ENCODE data around the gene DYRK1A.
"Not testable (repeated sequence)": the region's sequence is repeated elsewhere in the genome, so short reads cannot be mapped to it uniquely, and the experiment has no call there.

DYRK1A gene

GRCh38 chr21:37548521-37548981 is 182.0 kb downstream of the DYRK1A start:
- Histone ChIP-seq H3F3A (ENCODE audit: low read depth) (peaks cover 9% of the 10 kb centered on the region; the same call in 1 of the 2 replicates), H3K4me3 (ENCODE audit: low read length, poor library complexity, severe bottlenecking) (peak overlapping the region; percentile 66), H3K79me2 (ENCODE audit: insufficient read depth, low read length) (no peaks in the 10 kb centered on the region), H3K4me1 (ENCODE audit: insufficient read depth, low read length, poor library complexity, severe bottlenecking) (peaks cover 25% of the 10 kb centered on the region), H3K9ac (ENCODE audit: low read depth, low read length, poor library complexity, severe bottlenecking) (peak overlapping the region; percentile 28), H3K9me2 (replicated peaks; ENCODE audit: low read depth, low read length) (no peaks in the 10 kb centered on the region), H3K4me2 (ENCODE audit: low read depth, low read length, poor library complexity, severe bottlenecking) (peak overlapping the region; percentile 87), H3K27me3 (ENCODE audit: insufficient read depth, low read length, poor library complexity, severe bottlenecking) (no peaks in the 10 kb centered on the region), H3K9me3 (ENCODE audit: insufficient read depth, low read depth, low read length) (no peaks in the 10 kb centered on the region), H3K36me3 (ENCODE audit: insufficient read depth, low read length) (no peaks in the 10 kb centered on the region), H4K20me1 (ENCODE audit: insufficient read depth, low read length, poor library complexity, severe bottlenecking) (no peaks in the 10 kb centered on the region), H2AFZ (ENCODE audit: low read length) (no peak overlapping the region)
- TF ChIP-seq EZH2phosphoT487 (IDR thresholded peaks at IDR 0.05; ENCODE audit: borderline replicate concordance) (no peak), CTCF (conservative IDR thresholded peaks at IDR 0.05; ENCODE audit: low read length) (no peak)

GRCh38 chr21:37549730-37550129 is 183.2 kb downstream of the DYRK1A start:
- not testable (repeated sequence) for H3K36me3 ChIP-seq (ENCODE audit: insufficient read depth, low read length); H3K9me3 ChIP-seq (ENCODE audit: insufficient read depth, low read depth, low read length); H3K4me3 ChIP-seq (ENCODE audit: low read length, poor library complexity, severe bottlenecking); H3K79me2 ChIP-seq (ENCODE audit: insufficient read depth, low read length); H4K20me1 ChIP-seq (ENCODE audit: insufficient read depth, low read length, poor library complexity, severe bottlenecking); H3K4me2 ChIP-seq (ENCODE audit: low read depth, low read length, poor library complexity, severe bottlenecking); H3K9ac ChIP-seq (ENCODE audit: low read depth, low read length, poor library complexity, severe bottlenecking); H2AFZ ChIP-seq (ENCODE audit: low read length); H3K27me3 ChIP-seq (ENCODE audit: insufficient read depth, low read length, poor library complexity, severe bottlenecking); H3K9me2 ChIP-seq (replicated peaks; ENCODE audit: low read depth, low read length); H3F3A ChIP-seq (ENCODE audit: low read depth)
- peaks cover 25% of the 10 kb centered on the region for H3K4me1 ChIP-seq (ENCODE audit: insufficient read depth, low read length, poor library complexity, severe bottlenecking)

GRCh38 chr21:37550157-37550556 is 183.6 kb downstream of the DYRK1A start:
- H3F3A ChIP-seq (ENCODE audit: low read depth): peaks cover 9% of the 10 kb centered on the region; the same call in 1 of the 2 replicates
- no peaks in the 10 kb centered on the region for H3K79me2 ChIP-seq (ENCODE audit: insufficient read depth, low read length)
- no peaks in the 10 kb centered on the region for H3K9me3 ChIP-seq (ENCODE audit: insufficient read depth, low read depth, low read length)
- no peak overlapping the region for H3K4me3 ChIP-seq (ENCODE audit: low read length, poor library complexity, severe bottlenecking)
- no peak overlapping the region for H3K9ac ChIP-seq (ENCODE audit: low read depth, low read length, poor library complexity, severe bottlenecking)
- no peaks in the 10 kb centered on the region for H4K20me1 ChIP-seq (ENCODE audit: insufficient read depth, low read length, poor library complexity, severe bottlenecking)
- no peaks in the 10 kb centered on the region for H3K27me3 ChIP-seq (ENCODE audit: insufficient read depth, low read length, poor library complexity, severe bottlenecking)
- no peaks in the 10 kb centered on the region for H3K36me3 ChIP-seq (ENCODE audit: insufficient read depth, low read length)
- no peak overlapping the region for H3K4me2 ChIP-seq (ENCODE audit: low read depth, low read length, poor library complexity, severe bottlenecking)
- no peak overlapping the region for H2AFZ ChIP-seq (ENCODE audit: low read length)
- no peaks in the 10 kb centered on the region for H3K9me2 ChIP-seq (replicated peaks; ENCODE audit: low read depth, low read length)
- H3K4me1 ChIP-seq (ENCODE audit: insufficient read depth, low read length, poor library complexity, severe bottlenecking): peaks cover 25% of the 10 kb centered on the region
- TF ChIP-seq CTCF (conservative IDR thresholded peaks at IDR 0.05; ENCODE audit: low read length) (no peak), EZH2phosphoT487 (IDR thresholded peaks at IDR 0.05; ENCODE audit: borderline replicate concordance) (no peak)

- Histone ChIP-seq H3K27me3 (ENCODE audit: insufficient read depth, low read length, poor library complexity, severe bottlenecking) (no peaks in the 10 kb centered on the region), H3K36me3 (ENCODE audit: insufficient read depth, low read length) (no peaks in the 10 kb centered on the region), H3K9me2 (replicated peaks; ENCODE audit: low read depth, low read length) (no peaks in the 10 kb centered on the region), H3K4me2 (ENCODE audit: low read depth, low read length, poor library complexity, severe bottlenecking) (no peak overlapping the region), H3K79me2 (ENCODE audit: insufficient read depth, low read length) (no peaks in the 10 kb centered on the region), H3K9me3 (ENCODE audit: insufficient read depth, low read depth, low read length) (no peaks in the 10 kb centered on the region), H3K9ac (ENCODE audit: low read depth, low read length, poor library complexity, severe bottlenecking) (no peak overlapping the region), H3K4me3 (ENCODE audit: low read length, poor library complexity, severe bottlenecking) (no peak overlapping the region), H4K20me1 (ENCODE audit: insufficient read depth, low read length, poor library complexity, severe bottlenecking) (no peaks in the 10 kb centered on the region), H3F3A (ENCODE audit: low read depth) (peaks cover 9% of the 10 kb centered on the region; the same call in 1 of the 2 replicates), H2AFZ (ENCODE audit: low read length) (no peak overlapping the region), H3K4me1 (ENCODE audit: insufficient read depth, low read length, poor library complexity, severe bottlenecking) (peaks cover 25% of the 10 kb centered on the region)
- no peak for TF ChIP-seq CTCF (conservative IDR thresholded peaks at IDR 0.05; ENCODE audit: low read length)
- no peak for TF ChIP-seq EZH2phosphoT487 (IDR thresholded peaks at IDR 0.05; ENCODE audit: borderline replicate concordance)
Measured at GRCh38 chr21:37550618-37551330, 184.2 kb downstream of the DYRK1A start.
